Spleen (tissue), 7 donors: ENCODE results near the gene PYCR2.

Source experiments
- CTCF ChIP-seq, 11 experiments: fragments of 200-600 bp in 7 of 11; fragments of 450-650 bp in 4 of 11; sonication (generic) in 4 of 11; IDR thresholded peaks in 8 of 11; conservative IDR thresholded peaks in 3 of 11; 1 replicate in 7 of 11; 2 replicates in 4 of 11; pipeline versions ENCODE4 v1.4.0 to v1.8.0; 2016 to 2021; ENCODE audit warnings: antibody characterized with exemption in 11 of 11, inconsistent platforms in 4 of 11, mild to moderate bottlenecking in 1 of 11
- POLR2A ChIP-seq, 3 donors: fragments of 450-650 bp; IDR thresholded peaks; one replicate each; pipeline ENCODE4 v1.5.1; 2017; ENCODE audit warnings: antibody characterized with exemption in 3 of 3, mild to moderate bottlenecking in 1 of 3
- donor health status: DM: no; HTN: no; CAD: no; lungs with moderate emphysema.
- donor health status: DM: no; HTN: no; CAD: no.
- donor health status: DM: no; HTN: no; CAD: no.

- TF ChIP-seq POLR2A (IDR thresholded peaks at IDR 0.05): no peak
- TF ChIP-seq CTCF (IDR thresholded peaks at IDR 0.05 in 8 of 11, conservative IDR thresholded peaks at IDR 0.05 in 3 of 11): no peak
These were observed 15.9 kb downstream of the PYCR2 start for GRCh38 chr1:225908013-225908640.
